ENCODE results near the gene PTPN1.
A peak's percentile ranks its signal among the peaks of the same experiment; 100 is the strongest.

GRCh38 chr20:50534567-50534966 lies 24.4 kb downstream of the PTPN1 start:
- TF ChIP-seq CTCF (IDR thresholded peaks at IDR 0.05 in 8 of 11, conservative IDR thresholded peaks at IDR 0.05 in 3 of 11) (no peak), POLR2AphosphoS5 (IDR thresholded peaks at IDR 0.05) (peak in 1 of 3 donors; percentile 18)
